NOMO-1 treated with dmso at 0.1 percent for 144 hours (cell line): Measurements from ENCODE around the gene ULK1.
"Not testable (repeated sequence)": the region's sequence is repeated elsewhere in the genome, so short reads cannot be mapped to it uniquely, and the experiment has no call there.

Source experiments
- DNase-seq: peaks from one replicate; lab custom pipeline; 2025; ENCODE audit not compliant: unreplicated experiment; lab: John Stamatoyannopoulos, UW

Gene ULK1

GRCh38 chr12:131861261-131862083, 33.0 kb upstream of the ULK1 start:
- DNase-seq: no peak

- DNase-seq: no peak
These were observed 32.4 kb upstream of the ULK1 start for GRCh38 chr12:131862084-131862441.

GRCh38 chr12:131862600-131862993, 31.8 kb upstream of the ULK1 start:
- no peak for DNase-seq

GRCh38 chr12:131862994-131863710, 31.3 kb upstream of the ULK1 start:
- DNase-seq: no peak

- no peak for DNase-seq
These were observed 30.6 kb upstream of the ULK1 start for GRCh38 chr12:131863711-131864396.

- no peak for DNase-seq
These were observed 30.0 kb upstream of the ULK1 start for GRCh38 chr12:131864469-131864868.

- DNase-seq: no peak
These were observed 29.1 kb upstream of the ULK1 start for GRCh38 chr12:131865180-131865875.

- DNase-seq: no peak
These were observed 27.0 kb upstream of the ULK1 start for GRCh38 chr12:131867471-131867870.

- no peak for DNase-seq
These were observed 26.3 kb upstream of the ULK1 start for GRCh38 chr12:131867891-131868675.

GRCh38 chr12:131869871-131870418, 24.5 kb upstream of the ULK1 start:
- no peak for DNase-seq

- no peak for DNase-seq
These were observed 22.7 kb upstream of the ULK1 start for GRCh38 chr12:131871677-131872076.

- DNase-seq: no peak
These were observed 22.0 kb upstream of the ULK1 start for GRCh38 chr12:131872154-131873051.

- DNase-seq: no peak
These were observed 21.1 kb upstream of the ULK1 start for GRCh38 chr12:131873293-131873692.

GRCh38 chr12:131874972-131875371, 19.4 kb upstream of the ULK1 start:
- DNase-seq: not testable (repeated sequence)

- DNase-seq: not testable (repeated sequence)
These were observed 17.2 kb upstream of the ULK1 start for GRCh38 chr12:131877216-131877615.

GRCh38 chr12:131878436-131878835, 16.0 kb upstream of the ULK1 start:
- DNase-seq: not testable (repeated sequence)

GRCh38 chr12:131882804-131883520, 11.5 kb upstream of the ULK1 start:
- DNase-seq: no peak

- DNase-seq: no peak
These were observed 10.9 kb upstream of the ULK1 start for GRCh38 chr12:131883521-131883900.

- not testable (repeated sequence) for DNase-seq
These were observed 9.3 kb upstream of the ULK1 start for GRCh38 chr12:131885076-131885475.
